Coronary artery (tissue), 2 donors: ENCODE measurements around the gene KIF4A.

Source experiments
- DNase-seq: peaks from one replicate; pipeline ENCODE4 v3.0.0-alpha.2; 2017; ENCODE audit warnings: low spot score
- H3K27ac ChIP-seq, 2 donors: fragments of 200-600 bp; sonication (generic); one replicate each; pipeline ENCODE4 v1.5.1; 2016 to 2019
- H3K4me3 ChIP-seq: fragments of 200-600 bp; sonication (generic); 2 replicates; pipeline ENCODE4 v1.5.1; 2016; ENCODE audit warnings: mild to moderate bottlenecking, moderate library complexity
- TF ChIP-seq, protein P1 (sequence below): fragments of 200-600 bp; sonication (generic); IDR thresholded peaks from one replicate; pipeline ENCODE4 v1.5.1; 2019; ENCODE audit warnings: antibody characterized with exemption

Gene KIF4A

DNA sequence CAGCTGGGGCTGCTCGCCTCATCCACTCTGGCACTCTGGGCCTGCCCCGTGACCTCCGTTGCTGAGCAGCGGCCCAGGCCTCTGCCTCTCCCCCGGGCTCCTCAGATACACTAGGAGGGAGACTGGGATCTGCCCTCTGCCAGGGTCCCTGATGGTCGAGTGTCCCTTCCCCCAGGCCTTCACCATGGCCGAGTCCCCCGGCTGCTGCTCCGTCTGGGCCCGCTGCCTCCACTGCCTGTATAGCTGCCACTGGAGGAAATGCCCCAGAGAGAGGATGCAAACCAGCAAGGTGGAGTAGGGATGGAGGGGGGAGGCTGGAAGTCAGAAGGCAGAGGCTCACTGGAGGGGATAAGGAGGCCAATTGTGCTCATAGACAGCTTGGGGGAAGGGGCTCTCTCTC is 134.9 kb downstream of the KIF4A start:
- TF ChIP-seq, protein P1, sequence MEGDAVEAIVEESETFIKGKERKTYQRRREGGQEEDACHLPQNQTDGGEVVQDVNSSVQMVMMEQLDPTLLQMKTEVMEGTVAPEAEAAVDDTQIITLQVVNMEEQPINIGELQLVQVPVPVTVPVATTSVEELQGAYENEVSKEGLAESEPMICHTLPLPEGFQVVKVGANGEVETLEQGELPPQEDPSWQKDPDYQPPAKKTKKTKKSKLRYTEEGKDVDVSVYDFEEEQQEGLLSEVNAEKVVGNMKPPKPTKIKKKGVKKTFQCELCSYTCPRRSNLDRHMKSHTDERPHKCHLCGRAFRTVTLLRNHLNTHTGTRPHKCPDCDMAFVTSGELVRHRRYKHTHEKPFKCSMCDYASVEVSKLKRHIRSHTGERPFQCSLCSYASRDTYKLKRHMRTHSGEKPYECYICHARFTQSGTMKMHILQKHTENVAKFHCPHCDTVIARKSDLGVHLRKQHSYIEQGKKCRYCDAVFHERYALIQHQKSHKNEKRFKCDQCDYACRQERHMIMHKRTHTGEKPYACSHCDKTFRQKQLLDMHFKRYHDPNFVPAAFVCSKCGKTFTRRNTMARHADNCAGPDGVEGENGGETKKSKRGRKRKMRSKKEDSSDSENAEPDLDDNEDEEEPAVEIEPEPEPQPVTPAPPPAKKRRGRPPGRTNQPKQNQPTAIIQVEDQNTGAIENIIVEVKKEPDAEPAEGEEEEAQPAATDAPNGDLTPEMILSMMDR: no peak
- H3K27ac ChIP-seq: no peak overlapping the region
- H3K4me3 ChIP-seq: no peak overlapping the region
- no peak for DNase-seq

DNA sequence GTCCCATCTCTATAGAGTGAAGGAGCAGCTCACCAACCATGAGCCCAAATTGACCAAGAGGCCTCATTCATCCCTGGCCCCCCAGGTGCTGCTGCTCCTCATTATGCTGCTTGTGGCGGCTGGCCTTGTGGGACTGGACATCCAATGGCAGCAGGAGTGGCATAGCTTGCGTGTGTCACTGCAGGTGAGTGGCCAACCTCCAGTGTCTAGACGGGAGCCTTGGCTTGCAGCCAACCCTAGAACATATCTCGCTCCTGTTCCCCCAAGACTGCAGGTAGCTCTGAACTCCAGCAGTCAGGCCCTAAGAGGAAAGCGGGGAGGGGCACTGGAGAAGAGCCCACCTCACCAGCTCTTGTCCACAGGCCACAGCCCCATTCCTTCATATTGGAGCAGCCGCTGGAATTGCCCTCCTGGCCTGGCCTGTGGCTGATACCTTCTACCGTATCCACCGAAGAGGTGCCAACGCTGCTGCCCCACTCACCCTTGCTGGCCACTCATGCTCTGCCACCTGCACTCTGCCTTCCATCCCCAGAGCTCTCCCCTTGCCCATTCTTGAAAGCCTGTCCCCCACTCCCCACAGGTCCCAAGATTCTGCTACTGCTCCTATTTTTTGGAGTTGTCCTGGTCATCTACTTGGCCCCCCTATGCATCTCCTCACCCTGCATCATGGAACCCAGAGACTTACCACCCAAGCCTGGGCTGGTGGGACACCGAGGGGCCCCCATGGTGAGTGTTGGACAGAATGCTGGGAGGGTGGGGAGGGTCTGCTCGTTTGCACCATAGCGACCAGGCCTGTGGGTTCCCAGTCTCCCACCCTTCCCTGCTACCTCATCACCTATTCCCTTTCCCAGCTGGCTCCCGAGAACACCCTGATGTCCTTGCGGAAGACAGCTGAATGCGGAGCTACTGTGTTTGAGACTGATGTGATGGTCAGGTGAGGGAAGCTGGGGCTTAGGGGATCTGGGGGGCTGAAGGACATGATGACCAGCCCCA is 136.7 kb downstream of the KIF4A start:
- TF ChIP-seq, protein P1: no peak
- Histone ChIP-seq H3K27ac (no peak overlapping the region), H3K4me3 (no peak overlapping the region)
- no peak for DNase-seq

DNA sequence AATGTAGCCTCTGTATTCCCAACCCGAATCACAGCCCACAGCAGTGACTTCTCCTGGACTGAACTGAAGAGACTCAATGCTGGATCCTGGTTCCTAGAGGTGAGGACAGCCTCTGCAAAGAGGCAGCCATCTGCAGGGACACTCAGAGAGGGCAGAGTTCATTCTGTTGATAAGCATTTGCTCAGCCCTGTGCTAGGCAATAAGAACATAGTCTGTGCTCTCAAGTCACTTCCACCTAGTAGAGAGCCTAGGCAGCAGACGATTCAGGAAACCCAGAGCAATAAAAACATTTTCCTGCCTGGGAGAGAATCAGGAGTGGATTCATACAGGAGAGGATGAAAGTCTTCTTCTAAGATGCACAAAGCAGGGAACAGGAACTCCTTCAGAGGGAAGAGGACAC is 137.5 kb downstream of the KIF4A start:
- TF ChIP-seq, protein P1: no peak
- Histone ChIP-seq H3K27ac (no peak overlapping the region), H3K4me3 (no peak overlapping the region)
- DNase-seq: no peak

GRCh38 chrX:70429759-70430158 is 139.9 kb downstream of the KIF4A start:
- Histone ChIP-seq H3K4me3 (no peak overlapping the region), H3K27ac (no peak overlapping the region)
- DNase-seq: no peak
- TF ChIP-seq, protein P1: no peak

DNA sequence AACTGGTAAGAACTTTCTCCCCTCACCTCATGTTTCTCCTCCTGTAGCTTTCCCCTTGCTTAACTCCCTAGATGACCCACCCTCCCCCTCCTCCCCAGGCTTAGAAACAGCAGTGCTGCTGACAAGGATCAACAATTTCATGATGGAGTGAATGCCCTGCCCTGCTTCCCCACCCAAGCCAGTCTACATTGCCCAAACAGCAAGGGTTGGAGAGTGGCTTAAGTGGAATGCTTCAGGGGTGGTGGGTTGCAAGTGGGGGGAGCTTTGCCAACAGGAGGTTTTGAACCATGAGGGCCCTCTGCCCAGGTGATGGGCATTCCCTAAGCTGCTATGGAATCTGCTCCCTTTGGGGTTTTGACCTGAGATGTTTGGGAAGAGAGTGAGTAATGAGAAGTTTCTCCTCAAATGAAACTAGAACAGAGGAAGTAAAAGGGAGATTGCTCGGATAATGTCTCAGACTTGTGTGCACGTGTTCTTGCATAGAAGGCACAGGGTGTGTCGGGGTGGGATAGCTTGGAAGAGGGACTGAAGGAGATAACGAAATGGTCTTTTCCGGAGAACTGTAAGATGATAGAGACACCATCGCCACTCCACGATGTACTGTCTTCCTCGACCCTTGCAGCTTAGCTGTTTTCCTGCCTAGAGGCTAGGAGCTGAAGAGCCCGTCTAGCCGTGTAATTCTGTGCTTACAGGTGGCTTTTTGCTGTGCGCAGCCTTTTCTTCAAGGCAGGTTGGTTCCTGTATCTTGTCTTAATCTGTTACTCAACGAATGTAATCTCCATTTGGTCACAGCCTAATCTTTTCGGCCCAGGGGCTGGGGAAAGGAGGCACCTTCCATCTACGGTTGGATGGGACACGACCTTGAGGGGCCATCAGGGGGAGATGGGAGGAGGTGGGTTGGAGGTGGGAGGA is 143.3 kb downstream of the KIF4A start:
- H3K27ac ChIP-seq: peak overlapping the region; percentile 72 to 93
- DNase-seq: no peak
- TF ChIP-seq, protein P1: no peak
- H3K4me3 ChIP-seq: peak overlapping the region; percentile 76

- DNase-seq: no peak
- TF ChIP-seq, protein P1: peak; percentile 48
- H3K27ac ChIP-seq: peak overlapping the region; percentile 72 to 93
These were observed 144.0 kb downstream of the KIF4A start for GRCh38 chrX:70433848-70434351.

More at GRCh38 chrX:70433848-70434351, 144.0 kb downstream of the KIF4A start:
- peak overlapping the region; percentile 76 for H3K4me3 ChIP-seq
